Endothelial cell (in vitro differentiated cells): ENCODE measurements around the gene STXBP1. TPM values are rescaled to one million over a fixed set of nuclear protein-coding genes. Genes with fewer than 3 reads are reported as not detected.
A peak's percentile ranks its signal among the peaks of the same experiment; 100 is the strongest.

ENCODE experiments used
- DNase-seq: peaks from one replicate; pipeline ENCODE4 v3.0.0; 2021; ENCODE audit warnings: low spot score
- H3K27ac Mint-ChIP-seq: one replicate; pipeline ENCODE4 v1.8.0; 2021; ENCODE audit warnings: mixed read lengths, inconsistent platforms; ENCODE audit not compliant: unreplicated experiment
- H3K27me3 Mint-ChIP-seq: one replicate; pipeline ENCODE4 v1.8.0; 2021; ENCODE audit warnings: mild to moderate bottlenecking, moderate library complexity, mixed read lengths, inconsistent platforms; ENCODE audit not compliant: unreplicated experiment
- H3K36me3 Mint-ChIP-seq: one replicate; pipeline ENCODE4 v1.8.0; 2021; ENCODE audit warnings: mild to moderate bottlenecking, low read depth, mixed read lengths, inconsistent platforms; ENCODE audit not compliant: unreplicated experiment
- H3K4me1 Mint-ChIP-seq: one replicate; pipeline ENCODE4 v1.8.0; 2021; ENCODE audit warnings: mild to moderate bottlenecking, mixed read lengths, inconsistent platforms; ENCODE audit not compliant: unreplicated experiment
- H3K4me3 Mint-ChIP-seq: one replicate; pipeline ENCODE4 v1.8.0; 2021; ENCODE audit warnings: mild to moderate bottlenecking, mixed read lengths, inconsistent platforms; ENCODE audit not compliant: unreplicated experiment
- H3K9me3 Mint-ChIP-seq: one replicate; pipeline ENCODE4 v1.8.0; 2021; ENCODE audit warnings: mixed read lengths, inconsistent platforms; ENCODE audit not compliant: unreplicated experiment
- total RNA-seq: library from RNA; stranded (reverse); fragmentation: NEBNext Ultra II Directional; extraction: Animal tissue kit (Norgen Biotek cat#: 25700); gene quantifications from one replicate; pipeline ENCODE4 v1.2.1, GENCODE V29; 2021; ENCODE audit not compliant: unreplicated experiment
- TF ChIP-seq, protein P1 (sequence below): fragments of 200-600 bp; sonication (generic); IDR thresholded peaks from one replicate; pipeline ENCODE4 v1.5.0; 2021; ENCODE audit warnings: antibody characterized with exemption; ENCODE audit not compliant: unreplicated experiment

Gene STXBP1
- total RNA-seq, 1 donor from 2014 or later, result 113 TPM

DNA sequence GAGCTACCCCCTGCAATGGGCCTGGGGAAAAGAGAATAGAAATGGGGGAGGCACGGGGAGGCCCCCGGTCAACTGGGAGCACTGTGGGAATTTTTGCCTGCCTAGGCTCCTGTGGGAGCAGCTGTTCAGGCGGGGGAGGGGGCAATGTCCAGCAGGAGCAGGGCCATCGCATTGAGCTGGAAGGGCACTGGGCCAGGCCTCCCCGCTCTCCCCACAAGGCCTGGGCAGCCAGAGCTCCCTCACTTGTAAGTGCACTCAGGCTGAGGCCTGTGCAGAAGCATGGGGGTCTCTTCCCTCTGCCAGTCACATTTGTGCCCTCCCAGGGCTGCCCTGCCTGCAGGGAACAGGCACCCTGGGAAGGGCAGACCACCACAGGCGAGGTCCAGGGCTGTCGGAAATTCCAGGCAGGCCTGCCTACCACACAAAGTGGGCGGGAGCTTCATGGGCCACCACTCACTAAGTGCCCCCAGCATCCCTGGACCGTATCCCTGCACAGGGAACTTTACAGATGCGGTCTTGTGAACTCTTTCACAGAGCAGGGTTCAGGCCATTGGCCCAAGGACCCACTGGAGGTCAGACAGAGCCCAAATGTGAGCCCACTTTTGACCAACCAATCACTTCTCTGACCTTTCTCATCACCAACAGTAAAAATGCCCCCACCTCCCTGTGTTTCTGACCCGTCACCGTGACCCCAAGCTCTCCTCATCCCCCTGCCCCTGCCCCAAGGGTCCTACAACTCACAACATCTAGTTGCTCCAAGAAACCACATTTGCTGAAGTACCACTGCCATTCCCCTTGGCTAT lies 93.7 kb downstream of the STXBP1 start:
- Mint-ChIP-seq H3K9me3 (no peaks in the 10 kb centered on the region), H3K36me3 (no peaks in the 10 kb centered on the region), H3K4me3 (no peak overlapping the region), H3K4me1 (peaks cover 19% of the 10 kb centered on the region), H3K27me3 (peaks cover 18% of the 10 kb centered on the region), H3K27ac (peak overlapping the region; percentile 74)
- TF ChIP-seq, protein P1, sequence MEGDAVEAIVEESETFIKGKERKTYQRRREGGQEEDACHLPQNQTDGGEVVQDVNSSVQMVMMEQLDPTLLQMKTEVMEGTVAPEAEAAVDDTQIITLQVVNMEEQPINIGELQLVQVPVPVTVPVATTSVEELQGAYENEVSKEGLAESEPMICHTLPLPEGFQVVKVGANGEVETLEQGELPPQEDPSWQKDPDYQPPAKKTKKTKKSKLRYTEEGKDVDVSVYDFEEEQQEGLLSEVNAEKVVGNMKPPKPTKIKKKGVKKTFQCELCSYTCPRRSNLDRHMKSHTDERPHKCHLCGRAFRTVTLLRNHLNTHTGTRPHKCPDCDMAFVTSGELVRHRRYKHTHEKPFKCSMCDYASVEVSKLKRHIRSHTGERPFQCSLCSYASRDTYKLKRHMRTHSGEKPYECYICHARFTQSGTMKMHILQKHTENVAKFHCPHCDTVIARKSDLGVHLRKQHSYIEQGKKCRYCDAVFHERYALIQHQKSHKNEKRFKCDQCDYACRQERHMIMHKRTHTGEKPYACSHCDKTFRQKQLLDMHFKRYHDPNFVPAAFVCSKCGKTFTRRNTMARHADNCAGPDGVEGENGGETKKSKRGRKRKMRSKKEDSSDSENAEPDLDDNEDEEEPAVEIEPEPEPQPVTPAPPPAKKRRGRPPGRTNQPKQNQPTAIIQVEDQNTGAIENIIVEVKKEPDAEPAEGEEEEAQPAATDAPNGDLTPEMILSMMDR, result no peak
- no peak for DNase-seq

DNA sequence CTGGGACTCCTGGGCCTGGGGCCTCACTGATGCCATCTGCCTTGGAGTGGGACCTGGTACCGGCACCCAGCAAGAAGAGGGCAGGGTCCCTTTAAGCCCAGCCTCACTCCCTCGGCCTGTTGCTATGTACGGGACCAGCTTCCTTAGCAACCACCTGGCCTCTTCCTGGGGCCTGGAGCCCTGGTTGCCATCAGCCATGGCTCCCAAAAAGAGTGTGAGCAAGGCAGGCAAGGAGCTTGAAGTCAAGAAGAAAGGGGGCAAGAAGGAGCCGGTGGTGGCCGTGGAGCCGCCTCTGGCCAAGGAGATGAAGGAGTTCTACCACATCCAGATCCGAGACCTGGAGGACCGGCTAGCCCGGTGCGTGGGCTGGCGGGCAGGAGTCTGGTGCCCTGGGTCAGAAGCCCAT lies 94.8 kb downstream of the STXBP1 start, which contains the start of gene CFAP157:
Gene CFAP157 (plus strand): TSS at position 153 of the 406 bp plus-strand sequence. CDS start 44 bp downstream, at position 197.
- TF ChIP-seq, protein P1, result no peak
- Mint-ChIP-seq H3K4me1 (peaks cover 19% of the 10 kb centered on the region), H3K4me3 (no peak within 1 kb of the TSS), H3K27ac (peak within 1 kb of the TSS; percentile 94), H3K9me3 (no peaks in the 10 kb centered on the region), H3K36me3 (no peaks in the 10 kb centered on the region), H3K27me3 (peaks cover 18% of the 10 kb centered on the region)
- DNase-seq, result peak; percentile 64

DNA sequence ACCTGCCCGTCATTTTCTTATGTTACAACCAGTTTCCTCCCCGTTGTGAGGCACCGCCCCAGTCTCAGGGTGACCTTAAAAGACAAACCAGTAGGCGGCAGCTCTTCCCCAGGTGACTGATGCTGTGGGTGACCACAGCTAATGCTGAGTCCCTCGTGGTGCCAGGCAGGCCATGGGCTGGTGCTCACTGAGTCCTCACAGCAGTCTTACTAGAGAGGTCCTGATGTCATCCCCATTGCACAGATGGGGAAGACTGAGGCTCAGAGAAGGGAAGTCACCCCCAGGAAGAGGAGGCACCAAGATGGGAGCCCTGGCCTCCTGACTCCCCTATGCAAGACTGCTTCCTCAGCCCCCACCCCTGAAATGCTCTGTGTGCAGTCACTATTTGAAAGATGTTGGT lies 95.7 kb downstream of the STXBP1 start:
- TF ChIP-seq, protein P1, result no peak
- no peaks in the 10 kb centered on the region for H3K36me3 Mint-ChIP-seq
- H3K27ac Mint-ChIP-seq, result peak overlapping the region; percentile 72
- peaks cover 19% of the 10 kb centered on the region for H3K4me1 Mint-ChIP-seq
- no peak overlapping the region for H3K4me3 Mint-ChIP-seq
- H3K27me3 Mint-ChIP-seq, result peaks cover 16% of the 10 kb centered on the region
- DNase-seq, result no peak
- no peaks in the 10 kb centered on the region for H3K9me3 Mint-ChIP-seq

DNA sequence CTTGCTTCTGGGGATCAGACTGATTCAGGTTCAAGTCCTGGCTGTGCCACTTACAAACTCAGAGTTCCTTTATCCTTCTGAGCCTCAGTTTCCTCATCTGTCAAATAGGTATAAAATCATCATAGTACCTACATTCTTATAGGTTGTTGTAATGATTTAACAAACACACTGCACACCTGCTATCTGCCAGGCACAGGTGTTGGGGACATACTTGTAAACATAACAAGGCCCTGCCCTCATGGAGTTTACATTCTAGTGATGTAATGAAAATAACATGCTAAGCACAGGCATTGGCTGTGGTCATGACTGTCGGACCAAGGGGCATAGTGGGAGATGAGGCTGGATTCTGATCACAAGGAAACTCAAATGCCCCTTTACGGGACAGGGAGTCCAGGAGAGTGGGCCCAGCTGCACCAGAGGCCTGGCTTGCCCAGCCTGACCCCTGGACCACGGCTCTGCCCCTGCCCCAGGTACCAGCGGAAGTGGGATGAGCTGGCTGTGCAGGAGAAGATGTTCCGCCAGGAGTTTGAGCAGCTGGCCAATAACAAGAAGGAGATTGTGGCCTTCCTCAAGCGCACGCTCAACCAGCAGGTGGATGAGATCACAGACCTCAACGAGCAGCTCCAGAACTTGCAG lies 97.0 kb downstream of the STXBP1 start:
- DNase-seq, result no peak
- peaks cover 16% of the 10 kb centered on the region for H3K27me3 Mint-ChIP-seq
- no peaks in the 10 kb centered on the region for H3K36me3 Mint-ChIP-seq
- TF ChIP-seq, protein P1, result no peak
- H3K4me3 Mint-ChIP-seq, result peak overlapping the region; percentile 58
- H3K4me1 Mint-ChIP-seq, result peaks cover 19% of the 10 kb centered on the region
- H3K27ac Mint-ChIP-seq, result no peak overlapping the region
- no peaks in the 10 kb centered on the region for H3K9me3 Mint-ChIP-seq
